Measurements from ENCODE around the gene HS6ST1.

DNA sequence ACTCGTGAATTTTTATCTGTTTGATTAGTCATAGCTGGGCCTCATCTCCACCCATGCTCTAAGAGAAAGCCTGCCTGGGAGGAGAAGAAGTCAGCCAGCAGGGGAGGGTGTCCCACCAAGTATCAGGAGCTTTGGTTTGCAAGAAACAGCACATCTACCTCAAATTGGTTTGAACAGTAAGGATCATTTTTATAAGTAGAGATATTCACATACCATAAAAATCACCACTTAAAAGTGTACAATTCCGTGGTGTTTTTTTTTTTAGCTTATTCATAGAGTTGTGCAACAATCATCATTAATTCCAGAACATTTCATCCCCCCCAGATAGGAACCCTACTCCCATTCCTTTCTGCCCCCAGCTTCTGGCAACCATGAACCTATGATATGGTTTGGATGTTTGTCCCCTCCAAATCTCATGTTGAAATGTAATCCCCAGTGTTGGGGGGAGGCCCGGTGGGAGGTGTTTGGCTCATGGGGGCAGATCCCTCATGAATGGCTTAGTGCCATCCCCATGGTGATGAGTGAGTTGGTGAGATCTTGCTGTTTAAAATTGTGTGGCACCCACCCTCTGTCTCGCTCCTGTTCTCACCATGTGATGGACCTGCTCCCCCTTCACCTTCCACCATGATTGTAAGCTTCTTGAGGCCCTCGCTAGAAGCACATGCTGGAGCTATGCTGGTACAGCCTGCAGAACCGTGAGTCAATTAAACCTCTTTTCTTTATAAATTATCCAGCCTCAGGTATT, 36.2 kb upstream of the HS6ST1 start:
- TF ChIP-seq, protein P1, sequence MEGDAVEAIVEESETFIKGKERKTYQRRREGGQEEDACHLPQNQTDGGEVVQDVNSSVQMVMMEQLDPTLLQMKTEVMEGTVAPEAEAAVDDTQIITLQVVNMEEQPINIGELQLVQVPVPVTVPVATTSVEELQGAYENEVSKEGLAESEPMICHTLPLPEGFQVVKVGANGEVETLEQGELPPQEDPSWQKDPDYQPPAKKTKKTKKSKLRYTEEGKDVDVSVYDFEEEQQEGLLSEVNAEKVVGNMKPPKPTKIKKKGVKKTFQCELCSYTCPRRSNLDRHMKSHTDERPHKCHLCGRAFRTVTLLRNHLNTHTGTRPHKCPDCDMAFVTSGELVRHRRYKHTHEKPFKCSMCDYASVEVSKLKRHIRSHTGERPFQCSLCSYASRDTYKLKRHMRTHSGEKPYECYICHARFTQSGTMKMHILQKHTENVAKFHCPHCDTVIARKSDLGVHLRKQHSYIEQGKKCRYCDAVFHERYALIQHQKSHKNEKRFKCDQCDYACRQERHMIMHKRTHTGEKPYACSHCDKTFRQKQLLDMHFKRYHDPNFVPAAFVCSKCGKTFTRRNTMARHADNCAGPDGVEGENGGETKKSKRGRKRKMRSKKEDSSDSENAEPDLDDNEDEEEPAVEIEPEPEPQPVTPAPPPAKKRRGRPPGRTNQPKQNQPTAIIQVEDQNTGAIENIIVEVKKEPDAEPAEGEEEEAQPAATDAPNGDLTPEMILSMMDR (IDR thresholded peaks at IDR 0.05; ENCODE audit: low read depth, low read length, missing input control), result no peak
- TF ChIP-seq TAF1 (conservative IDR thresholded peaks at IDR 0.05) (no peak), YY1 (IDR thresholded peaks at IDR 0.05) (no peak), GABPA (IDR thresholded peaks at IDR 0.05 in 1 of 2, conservative IDR thresholded peaks at IDR 0.05 in 1 of 2) (no peak), FOXA1 (IDR thresholded peaks at IDR 0.05) (no peak)
- TF ChIP-seq, protein P2, sequence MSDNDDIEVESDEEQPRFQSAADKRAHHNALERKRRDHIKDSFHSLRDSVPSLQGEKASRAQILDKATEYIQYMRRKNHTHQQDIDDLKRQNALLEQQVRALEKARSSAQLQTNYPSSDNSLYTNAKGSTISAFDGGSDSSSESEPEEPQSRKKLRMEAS (IDR thresholded peaks at IDR 0.05), result no peak
- TF ChIP-seq, protein P3, sequence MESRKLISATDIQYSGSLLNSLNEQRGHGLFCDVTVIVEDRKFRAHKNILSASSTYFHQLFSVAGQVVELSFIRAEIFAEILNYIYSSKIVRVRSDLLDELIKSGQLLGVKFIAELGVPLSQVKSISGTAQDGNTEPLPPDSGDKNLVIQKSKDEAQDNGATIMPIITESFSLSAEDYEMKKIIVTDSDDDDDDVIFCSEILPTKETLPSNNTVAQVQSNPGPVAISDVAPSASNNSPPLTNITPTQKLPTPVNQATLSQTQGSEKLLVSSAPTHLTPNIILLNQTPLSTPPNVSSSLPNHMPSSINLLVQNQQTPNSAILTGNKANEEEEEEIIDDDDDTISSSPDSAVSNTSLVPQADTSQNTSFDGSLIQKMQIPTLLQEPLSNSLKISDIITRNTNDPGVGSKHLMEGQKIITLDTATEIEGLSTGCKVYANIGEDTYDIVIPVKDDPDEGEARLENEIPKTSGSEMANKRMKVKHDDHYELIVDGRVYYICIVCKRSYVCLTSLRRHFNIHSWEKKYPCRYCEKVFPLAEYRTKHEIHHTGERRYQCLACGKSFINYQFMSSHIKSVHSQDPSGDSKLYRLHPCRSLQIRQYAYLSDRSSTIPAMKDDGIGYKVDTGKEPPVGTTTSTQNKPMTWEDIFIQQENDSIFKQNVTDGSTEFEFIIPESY (IDR thresholded peaks at IDR 0.05), result no peak
